Sigmoid colon (tissue), 7 donors: ENCODE results near the gene IL12B. TPM values are rescaled to one million over a fixed set of nuclear protein-coding genes. Genes with fewer than 3 reads are reported as not detected.
"Not testable (repeated sequence)": the region's sequence is repeated elsewhere in the genome, so short reads cannot be mapped to it uniquely, and the experiment has no call there.

ENCODE experiments used
- DNase-seq: peaks from one replicate; pipeline ENCODE4 v3.0.0-alpha.2; 2019
- H3K27ac ChIP-seq, 4 donors: fragments of 200-600 bp; sonication (generic); one replicate each; pipeline ENCODE4 v1.5.1; 2016 to 2019; ENCODE audit warnings: mild to moderate bottlenecking in 1 of 4
- H3K27me3 ChIP-seq, 3 donors: fragments of 200-600 bp; sonication (generic); one replicate each; pipeline ENCODE4 v1.5.1; 2019; ENCODE audit warnings: mild to moderate bottlenecking in 1 of 3
- H3K36me3 ChIP-seq, 4 donors: fragments of 200-600 bp; sonication (generic); one replicate each; pipeline ENCODE4 v1.5.1; 2016 to 2019
- H3K4me1 ChIP-seq, 4 donors: fragments of 200-600 bp; sonication (generic); one replicate each; pipeline ENCODE4 v1.5.1; 2017 to 2019
- H3K4me3 ChIP-seq, 4 donors: fragments of 200-600 bp; sonication (generic); one replicate each; pipeline ENCODE4 v1.5.1; 2017 to 2019; ENCODE audit warnings: mild to moderate bottlenecking in 2 of 4, moderate library complexity in 1 of 4
- H3K9me3 ChIP-seq, 4 donors: fragments of 200-600 bp in 3 of 4; sonication (generic) in 3 of 4; one replicate each; pipeline versions ENCODE4 v1.5.1 to v1.6.1; 2013 to 2019
- CTCF ChIP-seq, 4 experiments: fragments of 450-650 bp in 3 of 4; fragments of 200-600 bp in 1 of 4; IDR thresholded peaks; one replicate each; pipeline ENCODE4 v1.5.1; 2016 to 2019; ENCODE audit warnings: antibody characterized with exemption in 4 of 4, mild to moderate bottlenecking in 3 of 4, moderate library complexity in 2 of 4
- EP300 ChIP-seq, 4 donors: sonication (generic); formaldehyde crosslinking; IDR thresholded peaks; one replicate each; pipeline ENCODE4 v1.6.1; 2017; ENCODE audit warnings: antibody characterized with exemption in 4 of 4
- POLR2A ChIP-seq, 2 donors: fragments of 450-650 bp; IDR thresholded peaks; one replicate each; pipeline ENCODE4 v1.6.1; 2016; ENCODE audit warnings: antibody characterized with exemption in 2 of 2, mild to moderate bottlenecking in 2 of 2, moderate library complexity in 2 of 2
- POLR2AphosphoS5 ChIP-seq, 4 donors: sonication (generic); formaldehyde crosslinking; IDR thresholded peaks; one replicate each; pipeline ENCODE4 v1.6.1; 2017; ENCODE audit warnings: antibody characterized with exemption in 4 of 4
- WGBS, 2 donors: extraction: QIAGEN DNeasy Blood & Tissue Kit; methylation state at CpG; one replicate each; pipeline ENCODE4 v1.1.7; 2013; 5-methylcytosine and 5-hydroxymethylcytosine counted together
- intact Hi-C: fragments of 100-400 bp; cut with DNase I; formaldehyde crosslinking; loops from one replicate; pipeline ENCODE4 v1.15.1; 2023
- polyA plus RNA-seq, 3 donors: library from polyadenylated mRNA; stranded (reverse); fragments of 200-250 nt; gene quantifications; one replicate each; pipeline ENCODE4 v1.2.3, GENCODE V29; 2013
- total RNA-seq, 4 donors: library from RNA; depleted of rRNA; stranded (reverse); fragments of >200 nt; gene quantifications; one replicate each; pipeline ENCODE4 v1.1.0, GENCODE V29; 2016
- donor health status: healthy with polysubstance abuse.
- donor health status: Bipolar disorder and iron deficiency.
- donor health status: healthy.

IL12B gene
- total RNA-seq (not detected), polyA plus RNA-seq (not detected)

GRCh38 chr5:159330131-159330800 is at the start of gene IL12B:
TSS of gene IL12B (minus strand) at chr5:159330487. CDS start at chr5:159326782, 3,705 bp downstream.
- no peak for TF ChIP-seq EP300 (IDR thresholded peaks at IDR 0.05)
- no peak for TF ChIP-seq POLR2A (IDR thresholded peaks at IDR 0.05)
- TF ChIP-seq POLR2AphosphoS5 (IDR thresholded peaks at IDR 0.05), result no peak
- TF ChIP-seq CTCF (IDR thresholded peaks at IDR 0.05), result no peak
- no peak within 1 kb of the TSS for H3K27ac ChIP-seq

GRCh38 chr5:159377653-159378052 is 47.4 kb upstream of the IL12B start:
- Histone ChIP-seq H3K4me3 (no peak overlapping the region), H3K4me1 (no peaks in the 10 kb centered on the region), H3K27me3 (no peaks in the 10 kb centered on the region), H3K36me3 (no peaks in the 10 kb centered on the region), H3K9me3 (peaks cover 0 to 11% (median 4%) of the 10 kb centered on the region in 4 donors), H3K27ac (no peak overlapping the region)
- no peak for DNase-seq
- intact Hi-C loops, result no loop called here
- TF ChIP-seq POLR2AphosphoS5 (IDR thresholded peaks at IDR 0.05) (no peak), EP300 (IDR thresholded peaks at IDR 0.05) (no peak), POLR2A (IDR thresholded peaks at IDR 0.05) (no peak), CTCF (IDR thresholded peaks at IDR 0.05) (no peak)

More at GRCh38 chr5:159330131-159330800, at the start of gene IL12B:
- H3K4me1 ChIP-seq, result peaks cover 0 to 13% (median 3%) of the 10 kb centered on the region in 4 donors
- DNase-seq, result no peak
- H3K27me3 ChIP-seq, result peaks cover 0 to 45% (median 16%) of the 10 kb centered on the region in 3 donors
- H3K4me3 ChIP-seq, result peak within 1 kb of the TSS in 3 of 4 donors; percentile 25 to 42 (median 36)
- no peaks in the 10 kb centered on the region for H3K36me3 ChIP-seq
- 39 to 57% methylated on average over 4 of the region's 4 CpGs for WGBS, 2 donors
- no peaks in the 10 kb centered on the region for H3K9me3 ChIP-seq
- intact Hi-C loops, result loop anchor here (5.0 kb wide), 1 partner anchor 657 kb away; no protein-coding TSS in a partner anchor

- H3K9me3 ChIP-seq, H3K4me3 ChIP-seq, H3K27me3 ChIP-seq, intact Hi-C loops, H3K36me3 ChIP-seq, H3K27ac ChIP-seq, H3K4me1 ChIP-seq, DNase-seq: not testable (repeated sequence)
- 45 to 79% methylated on average over 1 of the region's 1 CpG for WGBS, 2 donors
Measured at GRCh38 chr5:159367866-159368265, 37.6 kb upstream of the IL12B start.

GRCh38 chr5:159366776-159367175 is 36.5 kb upstream of the IL12B start:
- intact Hi-C loops, H3K9me3 ChIP-seq, H3K27ac ChIP-seq, H3K4me3 ChIP-seq, DNase-seq, H3K36me3 ChIP-seq, H3K4me1 ChIP-seq, H3K27me3 ChIP-seq: not testable (repeated sequence)
- WGBS, 2 donors, result 87 to 88% methylated on average over 5 of the region's 5 CpGs

GRCh38 chr5:159362220-159362619 is 31.9 kb upstream of the IL12B start:
- TF ChIP-seq POLR2AphosphoS5 (IDR thresholded peaks at IDR 0.05) (no peak), POLR2A (IDR thresholded peaks at IDR 0.05) (no peak), EP300 (IDR thresholded peaks at IDR 0.05) (no peak), CTCF (IDR thresholded peaks at IDR 0.05) (no peak)
- DNase-seq, result no peak
- Histone ChIP-seq H3K4me3 (no peak overlapping the region), H3K27ac (no peak overlapping the region), H3K9me3 (no peaks in the 10 kb centered on the region), H3K27me3 (no peaks in the 10 kb centered on the region), H3K4me1 (no peaks in the 10 kb centered on the region), H3K36me3 (no peaks in the 10 kb centered on the region)
- intact Hi-C loops, result no loop called here

GRCh38 chr5:159359871-159360270 is 29.6 kb upstream of the IL12B start:
- WGBS, 2 donors, result 74 to 80% methylated on average over 7 of the region's 7 CpGs
- H3K4me3 ChIP-seq, result not testable (repeated sequence)

More at GRCh38 chr5:159359871-159360270, 29.6 kb upstream of the IL12B start:
- H3K36me3 ChIP-seq, H3K27ac ChIP-seq, intact Hi-C loops, DNase-seq, H3K9me3 ChIP-seq, H3K4me1 ChIP-seq, H3K27me3 ChIP-seq: not testable (repeated sequence)
